Measurements from ENCODE around the gene PNP.

The PNP gene

DNA sequence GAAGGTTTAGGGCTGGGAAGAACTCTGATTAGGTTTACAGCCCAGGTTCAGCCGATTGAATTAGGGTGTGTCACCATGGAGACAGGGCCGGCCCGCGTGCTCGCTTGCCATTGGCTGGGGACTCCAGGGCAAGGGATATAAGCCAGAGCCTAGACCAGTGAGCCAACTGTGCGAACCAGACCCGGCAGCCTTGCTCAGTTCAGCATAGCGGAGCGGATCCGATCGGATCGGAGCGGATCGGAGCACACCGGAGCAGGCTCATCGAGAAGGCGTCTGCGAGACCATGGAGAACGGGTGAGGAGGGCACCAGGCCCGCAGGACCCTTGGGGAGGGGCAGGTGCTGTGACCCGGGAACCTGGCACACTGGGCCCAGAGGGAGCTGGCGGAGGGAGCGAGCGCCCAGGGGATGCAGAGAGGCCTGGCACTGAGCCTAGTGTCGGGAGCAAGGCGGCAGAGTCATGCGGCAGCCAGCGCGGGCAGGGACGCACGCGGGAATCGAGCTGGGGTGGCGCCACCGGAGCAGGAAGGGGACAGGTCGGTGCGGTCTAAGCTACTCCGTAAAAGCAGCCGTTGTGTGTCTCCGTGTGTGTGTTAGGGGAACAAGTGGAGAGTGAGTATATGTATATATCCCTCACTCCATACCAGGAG is at the start of gene PNP (continued):
- TF ChIP-seq, protein P1, sequence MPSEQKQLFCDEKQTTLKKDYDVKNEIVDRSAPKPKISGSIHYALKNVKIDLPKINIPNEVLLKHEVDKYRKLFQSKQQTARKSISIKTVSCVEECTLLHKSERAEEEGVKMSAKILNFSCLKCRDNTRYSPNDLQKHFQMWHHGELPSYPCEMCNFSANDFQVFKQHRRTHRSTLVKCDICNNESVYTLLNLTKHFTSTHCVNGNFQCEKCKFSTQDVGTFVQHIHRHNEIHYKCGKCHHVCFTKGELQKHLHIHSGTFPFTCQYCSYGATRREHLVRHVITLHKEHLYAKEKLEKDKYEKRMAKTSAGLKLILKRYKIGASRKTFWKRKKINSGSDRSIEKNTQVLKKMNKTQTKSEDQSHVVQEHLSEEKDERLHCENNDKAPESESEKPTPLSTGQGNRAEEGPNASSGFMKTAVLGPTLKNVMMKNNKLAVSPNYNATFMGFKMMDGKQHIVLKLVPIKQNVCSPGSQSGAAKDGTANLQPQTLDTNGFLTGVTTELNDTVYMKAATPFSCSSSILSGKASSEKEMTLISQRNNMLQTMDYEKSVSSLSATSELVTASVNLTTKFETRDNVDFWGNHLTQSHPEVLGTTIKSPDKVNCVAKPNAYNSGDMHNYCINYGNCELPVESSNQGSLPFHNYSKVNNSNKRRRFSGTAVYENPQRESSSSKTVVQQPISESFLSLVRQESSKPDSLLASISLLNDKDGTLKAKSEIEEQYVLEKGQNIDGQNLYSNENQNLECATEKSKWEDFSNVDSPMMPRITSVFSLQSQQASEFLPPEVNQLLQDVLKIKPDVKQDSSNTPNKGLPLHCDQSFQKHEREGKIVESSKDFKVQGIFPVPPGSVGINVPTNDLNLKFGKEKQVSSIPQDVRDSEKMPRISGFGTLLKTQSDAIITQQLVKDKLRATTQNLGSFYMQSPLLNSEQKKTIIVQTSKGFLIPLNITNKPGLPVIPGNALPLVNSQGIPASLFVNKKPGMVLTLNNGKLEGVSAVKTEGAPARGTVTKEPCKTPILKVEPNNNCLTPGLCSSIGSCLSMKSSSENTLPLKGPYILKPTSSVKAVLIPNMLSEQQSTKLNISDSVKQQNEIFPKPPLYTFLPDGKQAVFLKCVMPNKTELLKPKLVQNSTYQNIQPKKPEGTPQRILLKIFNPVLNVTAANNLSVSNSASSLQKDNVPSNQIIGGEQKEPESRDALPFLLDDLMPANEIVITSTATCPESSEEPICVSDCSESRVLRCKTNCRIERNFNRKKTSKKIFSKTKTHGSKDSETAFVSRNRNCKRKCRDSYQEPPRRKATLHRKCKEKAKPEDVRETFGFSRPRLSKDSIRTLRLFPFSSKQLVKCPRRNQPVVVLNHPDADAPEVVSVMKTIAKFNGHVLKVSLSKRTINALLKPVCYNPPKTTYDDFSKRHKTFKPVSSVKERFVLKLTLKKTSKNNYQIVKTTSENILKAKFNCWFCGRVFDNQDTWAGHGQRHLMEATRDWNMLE (tag by site-specific recombination; conservative IDR thresholded peaks at IDR 0.05; ENCODE audit: low read depth) = no peak
- TF ChIP-seq RBAK (tag by site-specific recombination; IDR thresholded peaks at IDR 0.05) = no peak
- TF ChIP-seq ZNF776 (tag by site-specific recombination; IDR thresholded peaks at IDR 0.05; ENCODE audit: borderline replicate concordance) = no peak
- peak; percentile 79 for TF ChIP-seq ZNF423 (tag by site-specific recombination; IDR thresholded peaks at IDR 0.05)
- TF ChIP-seq, protein P2, sequence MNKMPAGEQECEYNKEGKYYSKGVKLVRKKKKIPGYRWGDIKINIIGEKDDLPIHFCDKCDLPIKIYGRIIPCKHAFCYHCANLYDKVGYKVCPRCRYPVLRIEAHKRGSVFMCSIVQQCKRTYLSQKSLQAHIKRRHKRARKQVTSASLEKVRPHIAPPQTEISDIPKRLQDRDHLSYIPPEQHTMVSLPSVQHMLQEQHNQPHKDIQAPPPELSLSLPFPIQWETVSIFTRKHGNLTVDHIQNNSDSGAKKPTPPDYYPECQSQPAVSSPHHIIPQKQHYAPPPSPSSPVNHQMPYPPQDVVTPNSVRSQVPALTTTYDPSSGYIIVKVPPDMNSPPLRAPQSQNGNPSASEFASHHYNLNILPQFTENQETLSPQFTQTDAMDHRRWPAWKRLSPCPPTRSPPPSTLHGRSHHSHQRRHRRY (tag by site-specific recombination; IDR thresholded peaks at IDR 0.05) = no peak
- TF ChIP-seq ZSCAN18 (tag by site-specific recombination; IDR thresholded peaks at IDR 0.05) = no peak
- TF ChIP-seq ZNF18 (tag by site-specific recombination; IDR thresholded peaks at IDR 0.05) = peak; percentile 52
- TF ChIP-seq ZBTB11 (tag by site-specific recombination; conservative IDR thresholded peaks at IDR 0.05; ENCODE audit: low read depth) = no peak; the same call in 1 of the 2 replicates
- no peak for TF ChIP-seq ZNF26 (tag by site-specific recombination; IDR thresholded peaks at IDR 0.05)
- TF ChIP-seq SALL2 (tag by site-specific recombination; IDR thresholded peaks at IDR 0.05; ENCODE audit: borderline replicate concordance) = no peak; the same call in 1 of the 2 replicates
- no peak for TF ChIP-seq ZNF433 (tag by site-specific recombination; IDR thresholded peaks at IDR 0.05; ENCODE audit: low read depth)
- no peak for TF ChIP-seq ZNF664 (tag by site-specific recombination; IDR thresholded peaks at IDR 0.05)
- TF ChIP-seq, protein P3, sequence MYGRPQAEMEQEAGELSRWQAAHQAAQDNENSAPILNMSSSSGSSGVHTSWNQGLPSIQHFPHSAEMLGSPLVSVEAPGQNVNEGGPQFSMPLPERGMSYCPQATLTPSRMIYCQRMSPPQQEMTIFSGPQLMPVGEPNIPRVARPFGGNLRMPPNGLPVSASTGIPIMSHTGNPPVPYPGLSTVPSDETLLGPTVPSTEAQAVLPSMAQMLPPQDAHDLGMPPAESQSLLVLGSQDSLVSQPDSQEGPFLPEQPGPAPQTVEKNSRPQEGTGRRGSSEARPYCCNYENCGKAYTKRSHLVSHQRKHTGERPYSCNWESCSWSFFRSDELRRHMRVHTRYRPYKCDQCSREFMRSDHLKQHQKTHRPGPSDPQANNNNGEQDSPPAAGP (tag by site-specific recombination; IDR thresholded peaks at IDR 0.05) = peak; percentile 90
- no peak for TF ChIP-seq ZNF585B (tag by site-specific recombination; IDR thresholded peaks at IDR 0.05)
- no peak; the same call in none of the 2 replicates for TF ChIP-seq ZNF121 (tag by site-specific recombination; IDR thresholded peaks at IDR 0.05)
- TF ChIP-seq KLF8 (tag by site-specific recombination; IDR thresholded peaks at IDR 0.05) = peak; percentile 85
- TF ChIP-seq ZNF19 (tag by site-specific recombination; IDR thresholded peaks at IDR 0.05; ENCODE audit: low read depth) = no peak
- TF ChIP-seq, protein P4, sequence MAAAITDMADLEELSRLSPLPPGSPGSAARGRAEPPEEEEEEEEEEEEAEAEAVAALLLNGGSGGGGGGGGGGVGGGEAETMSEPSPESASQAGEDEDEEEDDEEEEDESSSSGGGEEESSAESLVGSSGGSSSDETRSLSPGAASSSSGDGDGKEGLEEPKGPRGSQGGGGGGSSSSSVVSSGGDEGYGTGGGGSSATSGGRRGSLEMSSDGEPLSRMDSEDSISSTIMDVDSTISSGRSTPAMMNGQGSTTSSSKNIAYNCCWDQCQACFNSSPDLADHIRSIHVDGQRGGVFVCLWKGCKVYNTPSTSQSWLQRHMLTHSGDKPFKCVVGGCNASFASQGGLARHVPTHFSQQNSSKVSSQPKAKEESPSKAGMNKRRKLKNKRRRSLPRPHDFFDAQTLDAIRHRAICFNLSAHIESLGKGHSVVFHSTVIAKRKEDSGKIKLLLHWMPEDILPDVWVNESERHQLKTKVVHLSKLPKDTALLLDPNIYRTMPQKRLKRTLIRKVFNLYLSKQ (tag by site-specific recombination; IDR thresholded peaks at IDR 0.05; ENCODE audit: borderline replicate concordance) = no peak; the same call in 1 of the 2 replicates

All from HEK293 (cell line).